PC-3 (cell line): Measurements from ENCODE around the gene TUBB4A. TPM values are rescaled to one million over a fixed set of nuclear protein-coding genes. Genes with fewer than 3 reads are reported as not detected.

ENCODE experiments used
- ATAC-seq: fragments of 200-7000 bp; cut with Tn5 transposase; 2 replicates; pipeline ENCODE4 v1.9.1; 2020; ENCODE audit warnings: mild to moderate bottlenecking, moderate library complexity
- BruUV-seq: library from RNA; stranded (reverse); fragments of 400-500 nt; replicated peaks from 2 replicates; lab custom pipeline; 2021; lab: Mats Ljungman, UMichigan
- CTCF ChIA-PET: fragments of 300-600 bp; sonication (Branson Sonifier 250); formaldehyde crosslinking; loops from one replicate; lab custom pipeline; 2022; ENCODE audit warnings: antibody characterized with exemption; lab: Charles Lee
- POLR2A ChIA-PET: fragments of 300-600 bp; sonication (Branson Sonifier 250); formaldehyde crosslinking; loops from one replicate; lab custom pipeline; 2022; ENCODE audit warnings: antibody characterized with exemption; ENCODE audit not compliant: unreplicated experiment; lab: Charles Lee
- DNase-seq: peaks from one replicate; pipeline ENCODE4 v3.0.0-alpha.2; 2015
- H2AFZ ChIP-seq: fragments of 300-600 bp; sonication (generic); 2 replicates; pipeline ENCODE4 v1.6.0; 2016; ENCODE audit warnings: antibody characterized with exemption, low read length
- H3F3A ChIP-seq: fragments of 300-600 bp; sonication (generic); one replicate; pipeline ENCODE4 v1.6.0; 2017; ENCODE audit warnings: antibody characterized with exemption, low read length, control low read depth, mild to moderate bottlenecking; ENCODE audit not compliant: unreplicated experiment
- H3K27ac ChIP-seq: fragments of 300-600 bp; sonication (generic); 2 replicates; pipeline ENCODE4 v1.5.1; 2016; ENCODE audit warnings: mild to moderate bottlenecking, low read length
- H3K27me3 ChIP-seq: fragments of 300-600 bp; sonication (generic); 2 replicates; pipeline ENCODE4 v1.6.1; 2016; ENCODE audit warnings: low read length, mixed read lengths
- H3K36me3 ChIP-seq: fragments of 300-600 bp; sonication (generic); 2 replicates; pipeline ENCODE4 v1.6.1; 2016; ENCODE audit warnings: low read depth, mixed run types, low read length, mixed read lengths
- H3K4me1 ChIP-seq: fragments of 300-600 bp; sonication (generic); 2 replicates; pipeline ENCODE4 v1.5.1; 2016; ENCODE audit warnings: low read length; ENCODE audit not compliant: insufficient read depth
- H3K4me2 ChIP-seq: fragments of 300-600 bp; sonication (generic); 2 replicates; pipeline ENCODE4 v1.6.0; 2016; ENCODE audit warnings: low read length
- H3K4me3 ChIP-seq: fragments of 300-600 bp; sonication (generic); 2 replicates; pipeline ENCODE4 v1.5.1; 2016; ENCODE audit warnings: mild to moderate bottlenecking, low read length, mixed read lengths
- H3K79me2 ChIP-seq: fragments of 300-600 bp; sonication (generic); 2 replicates; pipeline ENCODE4 v1.6.1; 2017; ENCODE audit warnings: low read length, mixed read lengths
- H3K9ac ChIP-seq: fragments of 300-600 bp; sonication (generic); 2 replicates; pipeline ENCODE4 v1.6.0; 2016; ENCODE audit warnings: mild to moderate bottlenecking, low read length
- H3K9me2 ChIP-seq: fragments of 300-600 bp; sonication (generic); replicated peaks from 2 replicates; pipeline ENCODE4 v1.6.1; 2016; ENCODE audit warnings: mixed run types, low read length, mixed read lengths
- H3K9me3 ChIP-seq: fragments of 300-600 bp; sonication (generic); 2 replicates; pipeline ENCODE4 v1.6.1; 2016; ENCODE audit warnings: low read length, mixed read lengths
- H4K20me1 ChIP-seq: fragments of 300-600 bp; sonication (generic); 2 replicates; pipeline ENCODE4 v1.6.1; 2016; ENCODE audit warnings: low read length, mixed read lengths
- EZH2 ChIP-seq: fragments of 300-600 bp; sonication (generic); IDR thresholded peaks from one replicate; pipeline ENCODE4 v1.6.1; 2017; ENCODE audit warnings: antibody characterized with exemption, mild to moderate bottlenecking, low read length; ENCODE audit not compliant: unreplicated experiment
- EZH2phosphoT487 ChIP-seq: fragments of 300-600 bp; sonication (generic); IDR thresholded peaks from 2 replicates; pipeline ENCODE4 v1.6.1; 2018; ENCODE audit warnings: mild to moderate bottlenecking, antibody characterized with exemption, low read length, borderline replicate concordance
- intact Hi-C: fragments of 100-400 bp; cut with micrococcal nuclease; formaldehyde crosslinking; loops from 2 replicates; pipeline ENCODE4 v1.9.0; 2023
- total RNA-seq: library from RNA; depleted of rRNA; stranded (reverse); fragments of >200 nt; gene quantifications from 2 replicates; pipeline ENCODE4 v1.2.3, GENCODE V29; 2014
- TF ChIP-seq, protein P1 (sequence below): fragments of 300-600 bp; sonication (generic); conservative IDR thresholded peaks from 2 replicates; pipeline ENCODE4 v1.5.1; 2017; ENCODE audit warnings: antibody characterized with exemption, low read depth, mild to moderate bottlenecking, low read length

The TUBB4A gene
- total RNA-seq, 1 experiment from 2014 or later: 4.6 TPM

DNA sequence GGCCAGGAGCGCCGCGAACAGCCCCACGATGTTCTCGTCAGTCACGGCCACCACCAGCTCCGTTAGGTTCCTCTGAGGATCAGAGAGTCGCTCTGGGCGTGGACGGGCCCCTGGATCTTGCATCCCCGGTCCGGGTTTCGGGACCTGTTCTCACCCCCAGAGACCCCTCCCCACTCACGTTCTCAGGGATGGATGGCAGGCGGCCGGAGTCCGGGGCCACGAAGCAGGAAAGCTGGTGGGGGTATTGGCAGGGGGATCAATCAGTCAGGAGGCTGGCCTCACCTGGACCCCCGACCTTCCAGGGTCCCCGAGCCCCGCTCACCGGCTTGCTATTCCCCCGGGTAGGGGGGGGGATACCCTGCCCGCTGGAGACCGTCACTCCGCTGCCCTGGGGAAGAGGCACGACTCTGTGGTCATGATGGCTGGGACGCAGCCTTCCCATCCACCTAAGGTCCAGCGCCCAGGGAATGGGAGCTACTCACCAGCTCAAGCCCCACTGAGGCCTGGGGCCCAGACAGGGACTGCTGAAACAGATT lies 25.1 kb downstream of the TUBB4A start:
- no peaks in the 10 kb centered on the region for H3K9me2 ChIP-seq
- no peaks in the 10 kb centered on the region for H3K79me2 ChIP-seq
- H3F3A ChIP-seq: no peaks in the 10 kb centered on the region
- no TSS peak for BruUV-seq
- ATAC-seq (no peak), DNase-seq (no peak)
- ChIA-PET POLR2A (no interaction called here), CTCF (no interaction called here)
- intact Hi-C loops: no loop called here
- H4K20me1 ChIP-seq: no peaks in the 10 kb centered on the region
- H3K4me3 ChIP-seq: no peak overlapping the region
- H3K4me2 ChIP-seq: no peak overlapping the region
- H3K4me1 ChIP-seq: no peaks in the 10 kb centered on the region
- no peaks in the 10 kb centered on the region for H3K9me3 ChIP-seq
- no peaks in the 10 kb centered on the region for H3K36me3 ChIP-seq
- no peak overlapping the region for H3K27ac ChIP-seq
- H3K9ac ChIP-seq: no peak overlapping the region
- no peaks in the 10 kb centered on the region for H3K27me3 ChIP-seq
- H2AFZ ChIP-seq: no peak overlapping the region
- TF ChIP-seq EZH2phosphoT487: no peak
- TF ChIP-seq, protein P1, sequence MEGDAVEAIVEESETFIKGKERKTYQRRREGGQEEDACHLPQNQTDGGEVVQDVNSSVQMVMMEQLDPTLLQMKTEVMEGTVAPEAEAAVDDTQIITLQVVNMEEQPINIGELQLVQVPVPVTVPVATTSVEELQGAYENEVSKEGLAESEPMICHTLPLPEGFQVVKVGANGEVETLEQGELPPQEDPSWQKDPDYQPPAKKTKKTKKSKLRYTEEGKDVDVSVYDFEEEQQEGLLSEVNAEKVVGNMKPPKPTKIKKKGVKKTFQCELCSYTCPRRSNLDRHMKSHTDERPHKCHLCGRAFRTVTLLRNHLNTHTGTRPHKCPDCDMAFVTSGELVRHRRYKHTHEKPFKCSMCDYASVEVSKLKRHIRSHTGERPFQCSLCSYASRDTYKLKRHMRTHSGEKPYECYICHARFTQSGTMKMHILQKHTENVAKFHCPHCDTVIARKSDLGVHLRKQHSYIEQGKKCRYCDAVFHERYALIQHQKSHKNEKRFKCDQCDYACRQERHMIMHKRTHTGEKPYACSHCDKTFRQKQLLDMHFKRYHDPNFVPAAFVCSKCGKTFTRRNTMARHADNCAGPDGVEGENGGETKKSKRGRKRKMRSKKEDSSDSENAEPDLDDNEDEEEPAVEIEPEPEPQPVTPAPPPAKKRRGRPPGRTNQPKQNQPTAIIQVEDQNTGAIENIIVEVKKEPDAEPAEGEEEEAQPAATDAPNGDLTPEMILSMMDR: no peak
- TF ChIP-seq EZH2: no peak

DNA sequence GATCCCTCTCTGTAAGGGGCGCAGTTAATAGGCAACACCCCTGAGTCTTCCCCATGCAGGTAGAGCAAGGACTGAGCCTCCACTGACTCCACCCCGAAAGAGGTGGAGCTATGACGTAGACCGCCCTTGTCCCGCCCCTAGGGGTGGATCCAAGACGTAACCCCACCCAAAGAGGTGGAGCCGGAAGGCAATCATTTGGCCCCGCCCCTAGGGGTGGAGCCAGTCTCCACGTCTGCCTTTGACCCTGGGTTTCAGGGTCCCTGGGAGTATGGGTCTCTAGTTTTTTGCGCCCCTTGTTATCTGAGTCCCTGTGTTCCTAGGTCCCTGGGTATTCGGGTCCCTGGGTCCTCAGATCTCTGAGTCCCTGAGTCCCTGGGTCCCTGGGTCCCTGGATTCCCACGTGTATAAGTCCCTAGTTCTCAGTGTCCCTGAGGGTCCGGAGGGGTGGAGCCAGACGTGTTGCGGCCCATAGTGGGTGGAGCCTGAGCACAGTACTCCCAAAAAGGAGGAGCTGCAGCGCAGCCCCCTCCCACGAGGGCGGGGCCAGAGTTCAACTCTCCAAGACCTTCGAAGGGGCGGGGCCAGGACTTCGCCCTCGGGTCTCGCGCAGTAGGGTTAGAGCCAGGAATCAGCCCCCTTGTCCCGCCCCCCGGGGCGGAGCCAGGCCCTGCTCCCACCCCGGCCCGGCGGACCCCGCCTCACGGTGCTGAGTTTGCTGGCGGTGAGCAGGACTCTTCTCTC lies 25.8 kb downstream of the TUBB4A start:
- no peak overlapping the region for H2AFZ ChIP-seq
- POLR2A ChIA-PET: interaction anchor here (0.6 kb wide), 1 partner anchor 11 kb away, joined by 5 read pairs; no protein-coding TSS in a partner anchor

More for the DNA sequence above, 25.8 kb downstream of the TUBB4A start:
- intact Hi-C loops: no loop called here
- H3K9me2 ChIP-seq: no peaks in the 10 kb centered on the region
- H3K27me3 ChIP-seq: no peaks in the 10 kb centered on the region
- no peak overlapping the region for H3K4me3 ChIP-seq
- no peak overlapping the region for H3K4me2 ChIP-seq
- H3K27ac ChIP-seq: no peak overlapping the region
- no peaks in the 10 kb centered on the region for H3K79me2 ChIP-seq
- H3K9ac ChIP-seq: no peak overlapping the region
- H4K20me1 ChIP-seq: no peaks in the 10 kb centered on the region
- ATAC-seq (peak; percentile 59), DNase-seq (peak; percentile 68)
- CTCF ChIA-PET: interaction anchor here (0.6 kb wide), 1 partner anchor 40 kb away, joined by 4 read pairs; no protein-coding TSS in a partner anchor
- TF ChIP-seq EZH2phosphoT487 (no peak), EZH2 (no peak)
- TF ChIP-seq, protein P1: no peak
- no TSS peak for BruUV-seq
- H3K9me3 ChIP-seq: no peaks in the 10 kb centered on the region
- H3K4me1 ChIP-seq: no peaks in the 10 kb centered on the region
- H3K36me3 ChIP-seq: no peaks in the 10 kb centered on the region
- H3F3A ChIP-seq: no peaks in the 10 kb centered on the region
